Frontal cortex (tissue), 4 donors: ENCODE results near the gene SP7. TPM values are rescaled to one million over a fixed set of nuclear protein-coding genes. Genes with fewer than 3 reads are reported as not detected.
A peak's percentile ranks its signal among the peaks of the same experiment; 100 is the strongest.
"Not testable (repeated sequence)": the region's sequence is repeated elsewhere in the genome, so short reads cannot be mapped to it uniquely, and the experiment has no call there.

ENCODE experiments used
- DNase-seq, 2 donors: peaks; one replicate each; pipeline ENCODE4 v3.0.0; 2012; ENCODE audit warnings: low spot score in 2 of 2
- FAIRE-seq: peaks from 2 replicates; lab custom pipeline; 2012; peaks lifted over from hg19 to GRCh38; lab: Jason Lieb, UNC
- total RNA-seq: library from RNA; depleted of rRNA; stranded (reverse); fragments of >200 nt; gene quantifications from one replicate; pipeline ENCODE4 v1.2.3, GENCODE V29; 2014
- donor health status: control.
- donor health status: control.
- donor health status: control.

Gene SP7
- total RNA-seq, 1 donor from 2014 or later = under 0.01 TPM

GRCh38 chr12:53325511-53326061 is 10.6 kb downstream of the SP7 start:
- FAIRE-seq (no peak), DNase-seq (peak; percentile 80 to 90)

- FAIRE-seq = no peak
Measured at GRCh38 chr12:53324779-53325510, 11.2 kb downstream of the SP7 start.

GRCh38 chr12:53324113-53324778 is 11.9 kb downstream of the SP7 start:
- DNase-seq (no peak), FAIRE-seq (no peak)

More at GRCh38 chr12:53324779-53325510, 11.2 kb downstream of the SP7 start:
- peak; percentile 91 to 93 for DNase-seq

DNA sequence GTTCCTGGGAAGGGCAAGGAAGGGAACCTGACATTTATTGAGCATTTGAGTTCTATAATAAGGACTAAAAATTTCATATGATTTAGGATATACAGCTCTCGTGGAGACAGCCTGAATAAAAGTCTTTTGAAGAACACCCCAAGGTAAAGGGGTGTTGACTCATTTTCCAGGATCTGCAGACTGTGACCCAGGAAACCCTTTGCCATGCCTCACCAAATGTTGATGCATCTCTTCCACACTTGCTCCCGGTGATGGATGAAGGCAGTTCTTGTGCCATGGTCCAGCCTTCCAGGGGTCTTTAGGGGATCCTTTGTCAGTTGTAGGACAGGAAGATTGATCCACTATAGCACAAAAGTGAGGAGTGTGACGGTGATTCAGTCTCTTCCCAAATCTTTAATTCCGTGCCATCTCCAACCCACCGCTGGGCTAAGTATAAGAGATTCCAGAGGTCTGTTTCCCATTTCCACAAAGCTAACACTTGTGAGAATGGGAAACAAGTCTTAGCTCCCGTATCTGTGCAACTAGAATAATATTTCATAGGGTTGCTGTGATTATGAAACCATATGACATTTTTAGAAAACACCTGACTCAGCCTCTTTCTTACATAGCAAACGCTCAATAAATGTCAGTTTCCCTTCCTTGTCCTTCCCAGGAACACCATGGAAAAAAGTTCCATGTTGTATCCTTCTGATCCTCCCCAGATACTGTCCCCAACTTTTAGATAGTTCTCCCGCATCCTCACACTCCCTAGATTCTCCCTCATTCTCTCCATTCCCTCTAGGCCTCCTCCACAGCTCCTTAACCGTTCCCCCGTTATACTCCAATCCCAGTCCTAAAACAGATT is 15.6 kb downstream of the SP7 start:
- DNase-seq = no peak
- FAIRE-seq = no peak

DNA sequence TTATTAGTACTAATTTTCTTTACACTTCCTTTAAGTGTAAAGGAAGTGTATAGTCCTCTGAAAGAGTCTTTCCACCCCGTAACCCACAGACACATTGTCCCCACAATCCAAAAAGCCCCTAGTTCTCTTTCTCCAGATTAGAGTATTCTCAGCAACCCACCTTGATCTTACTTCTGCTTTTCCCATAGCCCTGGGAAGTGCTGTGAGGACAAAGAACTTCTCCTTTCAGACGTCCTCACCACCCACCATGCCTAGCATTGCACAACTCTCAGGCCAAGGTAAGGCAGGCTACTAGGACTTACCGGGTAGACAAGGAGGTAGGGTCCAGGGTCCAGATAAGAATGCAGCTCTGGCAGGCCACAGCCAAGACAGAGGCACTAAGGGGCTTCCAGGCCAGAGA is 22.2 kb downstream of the SP7 start:
- FAIRE-seq = no peak

GRCh38 chr12:53308276-53308675 is 27.9 kb downstream of the SP7 start:
- DNase-seq (no peak), FAIRE-seq (no peak)

More for the DNA sequence above, 22.2 kb downstream of the SP7 start:
- DNase-seq = no peak

GRCh38 chr12:53306826-53307225 is 29.3 kb downstream of the SP7 start:
- DNase-seq (no peak), FAIRE-seq (no peak)

DNA sequence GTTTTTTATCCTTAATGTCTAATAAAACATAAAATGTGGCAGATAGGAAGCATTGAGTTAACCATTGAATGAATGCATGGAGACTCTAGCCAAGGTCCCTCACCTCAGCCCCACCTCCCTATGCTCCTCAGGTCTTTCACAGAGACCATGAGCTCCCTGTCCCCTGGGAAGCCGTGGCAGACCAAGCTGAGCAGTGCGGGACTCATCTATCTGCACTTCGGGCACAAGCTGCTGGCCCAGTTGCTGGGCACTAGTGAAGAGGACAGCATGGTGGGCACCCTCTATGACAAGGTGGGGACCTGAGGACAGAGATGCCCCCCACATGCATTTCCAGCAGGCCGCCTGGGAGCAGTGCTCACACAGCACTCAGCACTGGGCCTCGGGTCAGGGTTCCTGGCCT is 33.3 kb downstream of the SP7 start:
- DNase-seq (no peak), FAIRE-seq (no peak)

- DNase-seq = no peak
- FAIRE-seq = no peak
Measured at GRCh38 chr12:53300187-53300586, 36.0 kb downstream of the SP7 start.

DNA sequence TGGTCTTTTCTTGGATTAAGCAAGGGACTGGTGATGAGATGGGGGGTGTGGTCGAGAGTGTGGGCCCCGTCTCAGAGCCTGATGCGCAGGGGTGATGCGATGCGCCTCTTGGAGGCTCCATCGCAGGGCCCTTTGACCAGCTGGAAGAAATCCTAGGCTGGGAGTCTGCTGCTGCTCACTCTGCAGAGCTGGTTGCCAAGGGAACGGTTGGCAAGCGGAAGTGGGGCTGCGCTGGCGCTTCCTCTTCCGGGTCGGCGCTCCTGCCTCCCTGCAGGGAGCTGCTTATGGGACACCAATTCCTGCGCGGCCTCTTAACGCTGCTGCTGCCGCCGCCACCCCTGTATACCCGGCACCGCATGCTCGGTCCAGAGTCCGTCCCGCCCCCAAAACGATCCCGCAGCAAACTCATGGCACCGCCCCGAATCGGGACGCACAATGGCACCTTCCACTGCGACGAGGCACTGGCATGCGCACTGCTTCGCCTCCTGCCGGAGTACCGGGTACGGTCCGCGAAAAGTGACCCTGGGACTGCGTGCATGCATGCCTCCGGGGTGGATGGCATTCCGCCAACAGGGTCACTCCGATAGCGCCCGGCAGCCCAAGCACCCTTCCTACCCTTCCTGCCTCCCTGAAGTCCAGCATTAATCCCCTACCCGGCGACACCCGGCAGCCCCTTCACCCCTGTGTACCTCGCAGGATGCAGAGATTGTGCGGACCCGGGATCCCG is 36.5 kb downstream of the SP7 start, which contains the start of gene MYG1:
TSS of gene MYG1 (plus strand) at position 242 of the 727 bp plus-strand sequence. CDS start at position 285, 43 bp downstream.
- no peak for FAIRE-seq
- peak; percentile 68 to 86 for DNase-seq

- DNase-seq (no peak), FAIRE-seq (no peak)
Measured at GRCh38 chr12:53299101-53299453, 37.1 kb downstream of the SP7 start.

DNA sequence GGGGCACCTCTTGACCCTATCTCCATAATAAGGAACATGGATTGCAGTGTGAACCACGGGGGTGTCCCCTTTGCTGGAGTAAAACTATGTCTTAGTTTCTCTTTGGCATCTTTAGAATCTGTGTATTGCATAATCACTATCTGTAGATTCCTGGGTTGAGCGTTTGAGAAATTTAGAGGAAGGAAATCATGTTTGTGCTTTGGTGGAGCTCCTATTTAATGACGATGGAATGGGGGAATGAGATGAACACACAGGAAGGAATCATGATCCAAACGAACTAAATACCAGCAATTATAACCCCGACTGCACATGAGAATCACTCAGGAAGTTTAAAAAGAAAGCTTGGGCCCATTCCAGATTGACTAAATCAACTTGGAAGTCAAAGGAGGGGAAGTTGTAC is 38.0 kb downstream of the SP7 start:
- FAIRE-seq = no peak

GRCh38 chr12:53297106-53297505 is 39.0 kb downstream of the SP7 start:
- DNase-seq, FAIRE-seq: not testable (repeated sequence)

More for the DNA sequence above, 38.0 kb downstream of the SP7 start:
- no peak for DNase-seq

GRCh38 chr12:53295891-53296219 is 40.3 kb downstream of the SP7 start:
- no peak for FAIRE-seq

DNA sequence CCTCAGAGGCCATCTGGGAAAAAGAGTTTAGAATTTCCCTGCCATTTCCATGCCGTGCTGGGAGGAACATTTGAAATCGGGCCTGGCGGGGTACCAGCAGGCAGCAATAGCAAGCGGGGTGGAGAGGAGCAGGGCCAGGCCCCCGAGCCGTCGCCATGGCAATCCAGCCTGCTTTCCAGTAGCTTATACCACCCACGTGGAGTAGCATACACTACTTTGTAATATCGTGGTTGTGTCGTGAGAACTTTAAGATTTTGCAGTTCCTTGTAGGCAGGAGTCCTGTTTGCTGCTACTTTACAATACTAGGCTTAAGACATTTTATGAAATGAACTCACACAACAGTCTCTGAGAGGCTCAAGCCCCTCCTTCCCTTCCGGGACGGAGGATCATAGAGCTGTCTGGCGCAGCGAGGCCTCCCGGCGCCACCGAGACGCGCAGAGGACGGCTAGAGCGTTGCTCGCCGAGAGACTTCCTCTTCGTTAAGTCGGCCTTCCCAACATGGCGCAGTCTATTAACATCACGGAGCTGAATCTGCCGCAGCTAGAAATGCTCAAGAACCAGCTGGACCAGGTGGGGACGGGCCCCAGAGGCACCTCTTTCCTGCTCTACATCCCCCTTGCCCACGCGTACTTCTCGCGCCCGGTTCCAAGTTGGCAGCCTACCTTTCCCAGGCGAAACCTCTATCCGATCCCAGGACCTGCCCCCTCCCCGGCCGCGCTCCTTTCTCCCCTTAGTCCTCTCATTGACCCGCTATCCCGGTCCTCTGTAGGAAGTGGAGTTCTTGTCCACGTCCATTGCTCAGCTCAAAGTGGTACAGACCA is 40.9 kb downstream of the SP7 start, which contains the start of gene PFDN5:
TSS of gene PFDN5 (plus strand) at position 473 of the 821 bp plus-strand sequence. CDS start at position 499, 26 bp downstream.
- DNase-seq = peak; percentile 71 to 86
- FAIRE-seq = no peak

More at GRCh38 chr12:53295891-53296219, 40.3 kb downstream of the SP7 start:
- no peak for DNase-seq

DNA sequence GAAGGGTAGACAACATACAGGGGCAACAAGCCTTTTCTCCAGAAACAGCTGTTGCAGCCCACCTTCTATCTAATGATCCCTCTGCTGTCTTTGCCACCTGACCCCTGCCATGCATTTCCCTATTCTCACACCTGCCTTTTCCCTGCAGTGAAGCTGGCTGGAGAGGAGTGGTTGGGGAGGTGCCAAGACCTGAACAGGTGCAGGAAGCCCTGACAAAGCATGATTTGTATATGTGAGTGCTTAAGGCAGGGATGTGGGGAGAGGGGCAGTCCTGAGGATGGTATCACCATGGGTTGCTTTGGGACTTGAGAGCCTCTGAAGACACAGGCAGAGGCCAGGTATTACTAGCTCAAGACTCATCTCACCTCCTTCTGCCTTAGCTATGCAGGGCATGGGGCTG is 43.7 kb downstream of the SP7 start:
- FAIRE-seq = no peak
- no peak for DNase-seq

DNA sequence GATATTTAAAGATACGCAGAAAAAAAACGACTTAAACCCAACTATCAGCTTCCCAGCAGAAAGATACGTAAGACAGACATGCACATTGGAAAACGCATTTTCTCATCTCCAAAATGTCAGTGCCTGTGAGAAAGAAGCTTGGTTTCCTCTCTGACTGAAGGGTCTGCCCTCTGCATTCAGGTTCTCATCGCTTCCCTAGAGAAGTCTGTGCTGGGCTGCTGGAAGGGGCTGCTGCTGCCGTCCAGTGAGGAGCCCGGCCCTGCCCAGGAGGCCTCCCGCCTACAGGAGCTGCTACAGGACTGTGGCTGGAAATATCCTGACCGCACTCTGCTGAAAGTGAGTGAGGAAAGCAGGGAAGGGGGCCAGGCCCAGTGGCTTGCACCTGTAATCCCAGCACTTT is 45.5 kb downstream of the SP7 start:
- FAIRE-seq = no peak
- DNase-seq = no peak

DNA sequence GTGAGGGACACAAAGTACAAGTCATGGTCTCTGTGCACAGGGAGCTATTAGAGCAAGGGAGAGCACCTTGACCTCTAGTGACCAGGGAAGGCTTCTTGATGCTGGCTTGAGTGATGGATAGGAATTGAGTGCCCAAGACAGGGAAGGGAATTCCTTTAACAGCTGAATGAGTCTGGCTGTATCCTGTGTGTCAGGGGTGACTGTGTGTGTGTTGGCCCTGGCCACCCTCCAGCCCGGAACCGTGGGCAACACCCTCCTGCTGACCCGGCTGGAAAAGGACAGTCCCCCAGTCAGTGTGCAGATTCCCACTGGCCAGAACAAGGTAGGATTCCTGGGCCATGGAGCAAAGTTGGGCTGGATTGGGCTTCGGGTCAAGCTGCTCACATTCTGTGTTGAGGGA is 46.3 kb downstream of the SP7 start:
- no peak for DNase-seq
- no peak for FAIRE-seq

DNA sequence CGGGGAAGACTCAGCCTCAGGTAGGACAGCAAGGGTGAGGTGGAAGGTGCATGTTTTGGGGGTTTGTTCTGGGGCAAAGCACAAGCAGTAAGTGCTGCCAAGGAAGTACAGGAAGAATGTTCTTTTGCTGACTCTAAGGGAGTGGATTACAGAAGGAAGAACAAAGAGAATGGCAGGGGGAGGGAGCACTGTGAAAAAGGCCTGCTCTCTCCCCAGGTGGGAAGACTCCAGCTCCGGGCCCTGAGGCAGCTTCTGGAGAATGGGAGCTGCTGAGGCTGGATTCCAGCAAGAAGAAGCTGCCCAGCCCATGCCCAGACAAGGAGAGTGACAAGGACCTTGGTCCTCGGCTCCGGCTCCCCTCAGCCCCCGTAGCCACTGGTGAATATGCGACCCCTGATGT is 47.8 kb downstream of the SP7 start:
- DNase-seq = no peak
- FAIRE-seq = no peak
